HCT116 (cell line): Measurements from ENCODE around the gene ACAT2. TPM values are rescaled to one million over a fixed set of nuclear protein-coding genes. Genes with fewer than 3 reads are reported as not detected.

ENCODE experiments used
- ATAC-seq: fragments of 200-7000 bp; cut with Tn5 transposase; 2 replicates; pipeline ENCODE4 v1.9.1; 2020; ENCODE audit warnings: mild to moderate bottlenecking, moderate library complexity
- BruUV-seq: library from RNA; stranded (reverse); fragments of 400-500 nt; replicated peaks from 2 replicates; lab custom pipeline; 2021; lab: Mats Ljungman, UMichigan
- CTCF ChIA-PET: fragments of 300-600 bp; sonication (Branson Sonifier 250); formaldehyde crosslinking; loops from one replicate; lab custom pipeline; 2021; ENCODE audit warnings: antibody characterized with exemption; lab: Charles Lee
- POLR2A ChIA-PET: fragments of 300-600, 350-600 bp; sonication (Branson Sonifier 250); formaldehyde crosslinking; loops from one replicate; lab custom pipeline; 2021; ENCODE audit warnings: antibody characterized with exemption; lab: Charles Lee
- RAD21 ChIA-PET, 2 experiments: fragments of 300-600 bp; sonication (Branson Sonifier 250); formaldehyde crosslinking; loops; one replicate each; lab custom pipeline; 2023; ENCODE audit warnings: low total read pairs in 2 of 2; ENCODE audit not compliant: uncharacterized antibody in 2 of 2, unreplicated experiment in 2 of 2, low non-redundant PET in 1 of 2; lab: Charles Lee
- DNase-seq: peaks from one replicate; pipeline ENCODE4 v3.0.0-alpha.2; 2010; ENCODE audit warnings: low read depth, low spot score
- H2AFZ ChIP-seq: fragments of 200-600 bp; shearing (Covaris generic), sonication (generic); 2 replicates; pipeline ENCODE4 v1.6.1; 2017; ENCODE audit warnings: low read depth, mixed run types, mixed read lengths, antibody characterized with exemption, low read length; ENCODE audit not compliant: poor library complexity, severe bottlenecking
- H3K27ac ChIP-seq: 2 replicates; pipeline ENCODE4 v1.5.1; 2012; ENCODE audit warnings: low read depth, low read length
- H3K27me3 ChIP-seq: fragments of 200-600 bp; sonication (generic); 2 replicates; pipeline ENCODE4 v1.6.1; 2016; ENCODE audit warnings: mixed run types, low read length, mixed read lengths; ENCODE audit not compliant: insufficient read depth
- H3K36me3 ChIP-seq, 2 experiments: fragments of 200-500 bp in 1 of 2; fragments of 200-600 bp in 1 of 2; sonication (Bioruptor generic) in 1 of 2; sonication (generic) in 1 of 2; 2 replicates each; pipeline versions ENCODE4 v1.5.1 to v1.6.1; 2014 to 2016; ENCODE audit warnings: low read length in 2 of 2, inconsistent platforms in 1 of 2, mixed read lengths in 1 of 2, mixed run types in 1 of 2; ENCODE audit not compliant: insufficient read depth in 2 of 2, control insufficient read depth in 1 of 2
- H3K4me1 ChIP-seq, 2 experiments: fragments of 200-600 bp in 1 of 2; sonication (generic) in 1 of 2; 2 replicates each; pipeline versions ENCODE4 v1.5.1 to v1.6.1; 2012 to 2017; ENCODE audit warnings: low read length in 2 of 2, inconsistent platforms in 1 of 2, mild to moderate bottlenecking in 1 of 2, mixed read lengths in 1 of 2, mixed run types in 1 of 2, moderate library complexity in 1 of 2; ENCODE audit not compliant: insufficient read depth in 2 of 2, control insufficient read depth in 1 of 2
- H3K4me2 ChIP-seq: fragments of 200-600 bp; sonication (generic); 2 replicates; pipeline ENCODE4 v1.6.1; 2017; ENCODE audit warnings: mixed run types, low read length, mixed read lengths
- H3K4me3 ChIP-seq, 2 experiments: fragments of 200-600 bp in 1 of 2; sonication (generic) in 1 of 2; replicated peaks in 1 of 2; 2 replicates each; pipeline ENCODE4 v1.5.1; 2011 to 2016; ENCODE audit warnings: low read length in 2 of 2, control low read depth in 1 of 2, low read depth in 1 of 2, mild to moderate bottlenecking in 1 of 2, mixed read lengths in 1 of 2, mixed run types in 1 of 2
- H3K79me2 ChIP-seq: fragments of 200-600 bp; sonication (generic); 2 replicates; pipeline ENCODE4 v1.6.1; 2017; ENCODE audit warnings: mild to moderate bottlenecking, mixed run types, low read length, moderate library complexity, mixed read lengths; ENCODE audit not compliant: insufficient read depth
- H3K9ac ChIP-seq: fragments of 200-600 bp; sonication (generic); 2 replicates; pipeline ENCODE4 v1.6.1; 2016; ENCODE audit warnings: low read length, mixed read lengths
- H3K9me2 ChIP-seq: fragments of 200-600 bp; sonication (generic), shearing (Covaris generic); 2 replicates; pipeline ENCODE4 v1.6.1; 2017; ENCODE audit warnings: mixed run types, mild to moderate bottlenecking, moderate library complexity; ENCODE audit not compliant: insufficient read depth
- H3K9me3 ChIP-seq, 2 experiments: fragments of 200-500 bp in 1 of 2; fragments of 200-600 bp in 1 of 2; sonication (Bioruptor generic) in 1 of 2; sonication (generic) in 1 of 2; 2 replicates each; pipeline ENCODE4 v1.6.1; 2014 to 2017; ENCODE audit warnings: low read length in 2 of 2, mixed read lengths in 2 of 2, inconsistent platforms in 1 of 2, low read depth in 1 of 2, mild to moderate bottlenecking in 1 of 2, mixed run types in 1 of 2, moderate library complexity in 1 of 2; ENCODE audit not compliant: control insufficient read depth in 1 of 2, insufficient read depth in 1 of 2
- H4K20me1 ChIP-seq: fragments of 200-600 bp; sonication (generic), shearing (Covaris generic); 2 replicates; pipeline ENCODE4 v1.6.1; 2017; ENCODE audit warnings: mixed run types, mild to moderate bottlenecking, moderate library complexity; ENCODE audit not compliant: insufficient read depth
- CBX3 ChIP-seq: IDR thresholded peaks from 2 replicates; pipeline ENCODE4 v1.6.1; 2012; ENCODE audit warnings: low read depth
- CEBPB ChIP-seq: IDR thresholded peaks from 2 replicates; pipeline ENCODE4 v1.6.1; 2012; ENCODE audit warnings: low read depth
- EZH2 ChIP-seq: fragments of 200-600 bp; sonication (generic); IDR thresholded peaks from 2 replicates; pipeline ENCODE4 v1.6.1; 2017; ENCODE audit warnings: antibody characterized with exemption, mixed run types
- EZH2phosphoT487 ChIP-seq: fragments of 200-600 bp; IDR thresholded peaks from 2 replicates; pipeline ENCODE4 v1.6.1; 2018; ENCODE audit warnings: antibody characterized with exemption, borderline replicate concordance
- FOSL1 ChIP-seq: IDR thresholded peaks from 2 replicates; pipeline ENCODE4 v1.6.1; 2012; ENCODE audit warnings: low read depth
- JUND ChIP-seq: IDR thresholded peaks from 2 replicates; pipeline ENCODE4 v1.6.1; 2012
- REST ChIP-seq: IDR thresholded peaks from 2 replicates; pipeline ENCODE4 v1.6.1; 2012; ENCODE audit warnings: low read depth
- SP1 ChIP-seq: IDR thresholded peaks from 2 replicates; pipeline ENCODE4 v1.6.1; 2012; ENCODE audit warnings: low read depth
- SRF ChIP-seq: IDR thresholded peaks from 2 replicates; pipeline ENCODE4 v1.6.1; 2012; ENCODE audit warnings: low read depth
- TCF7L2 ChIP-seq: IDR thresholded peaks from 2 replicates; pipeline ENCODE4 v1.7.0; 2011; ENCODE audit warnings: borderline replicate concordance, inconsistent platforms; ENCODE audit not compliant: insufficient read depth, insufficient read length; ENCODE audit errors: extremely low read depth
- intact Hi-C: fragments of 100-400 bp; cut with micrococcal nuclease; formaldehyde crosslinking; loops from 2 replicates; pipeline ENCODE4 v1.10.0; 2022
- total RNA-seq: library from RNA; stranded (reverse); gene quantifications from one replicate; pipeline ENCODE4 v1.2.1, GENCODE V29; 2021; ENCODE audit not compliant: unreplicated experiment
- TF ChIP-seq, protein P1 (sequence below), 3 experiments: fragments of 200-600 bp in 1 of 3; sonication (generic) in 1 of 3; IDR thresholded peaks in 2 of 3; conservative IDR thresholded peaks in 1 of 3; 2 replicates each; pipeline ENCODE4 v1.5.1; 2012 to 2017; ENCODE audit warnings: low read depth in 2 of 3, low read length in 2 of 3, antibody characterized with exemption in 1 of 3, borderline replicate concordance in 1 of 3, control low read depth in 1 of 3, mild to moderate bottlenecking in 1 of 3, mixed read lengths in 1 of 3, mixed run types in 1 of 3, moderate library complexity in 1 of 3; ENCODE audit not compliant: insufficient read depth in 1 of 3
- TF ChIP-seq, protein P2 (sequence below): IDR thresholded peaks from 2 replicates; pipeline ENCODE4 v1.6.1; 2012
- TF ChIP-seq, protein P3 (sequence below): IDR thresholded peaks from 2 replicates; pipeline ENCODE4 v1.6.1; 2011; ENCODE audit warnings: mild to moderate bottlenecking, low read length, moderate library complexity; ENCODE audit not compliant: insufficient replicate concordance; ENCODE audit errors: extremely low read depth
- TF ChIP-seq, protein P4 (sequence below): IDR thresholded peaks from 2 replicates; pipeline ENCODE4 v1.6.1; 2012

The ACAT2 gene
- total RNA-seq, 1 experiment from 2014 or later = 41.6 TPM

- CTCF ChIA-PET = no interaction called here
- TF ChIP-seq EZH2 (no peak), CEBPB (no peak), TCF7L2 (no peak), SP1 (no peak), EZH2phosphoT487 (no peak), CBX3 (no peak), REST (no peak), SRF (no peak), JUND (no peak), FOSL1 (no peak)
- TF ChIP-seq, protein P1, sequence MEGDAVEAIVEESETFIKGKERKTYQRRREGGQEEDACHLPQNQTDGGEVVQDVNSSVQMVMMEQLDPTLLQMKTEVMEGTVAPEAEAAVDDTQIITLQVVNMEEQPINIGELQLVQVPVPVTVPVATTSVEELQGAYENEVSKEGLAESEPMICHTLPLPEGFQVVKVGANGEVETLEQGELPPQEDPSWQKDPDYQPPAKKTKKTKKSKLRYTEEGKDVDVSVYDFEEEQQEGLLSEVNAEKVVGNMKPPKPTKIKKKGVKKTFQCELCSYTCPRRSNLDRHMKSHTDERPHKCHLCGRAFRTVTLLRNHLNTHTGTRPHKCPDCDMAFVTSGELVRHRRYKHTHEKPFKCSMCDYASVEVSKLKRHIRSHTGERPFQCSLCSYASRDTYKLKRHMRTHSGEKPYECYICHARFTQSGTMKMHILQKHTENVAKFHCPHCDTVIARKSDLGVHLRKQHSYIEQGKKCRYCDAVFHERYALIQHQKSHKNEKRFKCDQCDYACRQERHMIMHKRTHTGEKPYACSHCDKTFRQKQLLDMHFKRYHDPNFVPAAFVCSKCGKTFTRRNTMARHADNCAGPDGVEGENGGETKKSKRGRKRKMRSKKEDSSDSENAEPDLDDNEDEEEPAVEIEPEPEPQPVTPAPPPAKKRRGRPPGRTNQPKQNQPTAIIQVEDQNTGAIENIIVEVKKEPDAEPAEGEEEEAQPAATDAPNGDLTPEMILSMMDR (IDR thresholded peaks at IDR 0.05 in 2 of 3, conservative IDR thresholded peaks at IDR 0.05 in 1 of 3; ENCODE audit: borderline replicate concordance in 1 of 3, insufficient read depth in 1 of 3, low read depth in 2 of 3, low read length in 2 of 3) = no peak
- TF ChIP-seq, protein P2, sequence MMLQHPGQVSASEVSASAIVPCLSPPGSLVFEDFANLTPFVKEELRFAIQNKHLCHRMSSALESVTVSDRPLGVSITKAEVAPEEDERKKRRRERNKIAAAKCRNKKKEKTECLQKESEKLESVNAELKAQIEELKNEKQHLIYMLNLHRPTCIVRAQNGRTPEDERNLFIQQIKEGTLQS = no peak
- TF ChIP-seq, protein P3, sequence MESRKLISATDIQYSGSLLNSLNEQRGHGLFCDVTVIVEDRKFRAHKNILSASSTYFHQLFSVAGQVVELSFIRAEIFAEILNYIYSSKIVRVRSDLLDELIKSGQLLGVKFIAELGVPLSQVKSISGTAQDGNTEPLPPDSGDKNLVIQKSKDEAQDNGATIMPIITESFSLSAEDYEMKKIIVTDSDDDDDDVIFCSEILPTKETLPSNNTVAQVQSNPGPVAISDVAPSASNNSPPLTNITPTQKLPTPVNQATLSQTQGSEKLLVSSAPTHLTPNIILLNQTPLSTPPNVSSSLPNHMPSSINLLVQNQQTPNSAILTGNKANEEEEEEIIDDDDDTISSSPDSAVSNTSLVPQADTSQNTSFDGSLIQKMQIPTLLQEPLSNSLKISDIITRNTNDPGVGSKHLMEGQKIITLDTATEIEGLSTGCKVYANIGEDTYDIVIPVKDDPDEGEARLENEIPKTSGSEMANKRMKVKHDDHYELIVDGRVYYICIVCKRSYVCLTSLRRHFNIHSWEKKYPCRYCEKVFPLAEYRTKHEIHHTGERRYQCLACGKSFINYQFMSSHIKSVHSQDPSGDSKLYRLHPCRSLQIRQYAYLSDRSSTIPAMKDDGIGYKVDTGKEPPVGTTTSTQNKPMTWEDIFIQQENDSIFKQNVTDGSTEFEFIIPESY = no peak
- TF ChIP-seq, protein P4, sequence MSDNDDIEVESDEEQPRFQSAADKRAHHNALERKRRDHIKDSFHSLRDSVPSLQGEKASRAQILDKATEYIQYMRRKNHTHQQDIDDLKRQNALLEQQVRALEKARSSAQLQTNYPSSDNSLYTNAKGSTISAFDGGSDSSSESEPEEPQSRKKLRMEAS = no peak
- POLR2A ChIA-PET = no interaction called here
- no peaks in the 10 kb centered on the region for H4K20me1 ChIP-seq
- no peaks in the 10 kb centered on the region for H3K9me2 ChIP-seq
- intact Hi-C loops = no loop called here
- H3K27me3 ChIP-seq = no peaks in the 10 kb centered on the region
- H3K27ac ChIP-seq = no peak overlapping the region
- H3K4me2 ChIP-seq = no peak overlapping the region
- H3K4me3 ChIP-seq = no peak overlapping the region
- H3K36me3 ChIP-seq = no peaks in the 10 kb centered on the region
- DNase-seq = no peak
- RAD21 ChIA-PET = no interaction called here
- H2AFZ ChIP-seq = no peak overlapping the region
- no peak overlapping the region for H3K9ac ChIP-seq
- BruUV-seq = no TSS peak
- H3K79me2 ChIP-seq = no peaks in the 10 kb centered on the region
- no peaks in the 10 kb centered on the region for H3K9me3 ChIP-seq
- no peaks in the 10 kb centered on the region for H3K4me1 ChIP-seq
- no peak for ATAC-seq
Measured at GRCh38 chr6:159821122-159821521, 59.3 kb downstream of the ACAT2 start.
